AG09319 (cell line): ENCODE measurements around the gene IRS2.

Experiments used
- DNase-seq: peaks from one replicate; pipeline ENCODE4 v3.0.0-alpha.2; 2010; ENCODE audit warnings: low read depth; ENCODE audit errors: extremely low read depth
- TF ChIP-seq, protein P1 (sequence below): IDR thresholded peaks from 2 replicates; pipeline ENCODE4 v1.5.1; 2011; ENCODE audit warnings: low read depth, mild to moderate bottlenecking, inconsistent platforms, low read length, moderate library complexity

The IRS2 gene

DNA sequence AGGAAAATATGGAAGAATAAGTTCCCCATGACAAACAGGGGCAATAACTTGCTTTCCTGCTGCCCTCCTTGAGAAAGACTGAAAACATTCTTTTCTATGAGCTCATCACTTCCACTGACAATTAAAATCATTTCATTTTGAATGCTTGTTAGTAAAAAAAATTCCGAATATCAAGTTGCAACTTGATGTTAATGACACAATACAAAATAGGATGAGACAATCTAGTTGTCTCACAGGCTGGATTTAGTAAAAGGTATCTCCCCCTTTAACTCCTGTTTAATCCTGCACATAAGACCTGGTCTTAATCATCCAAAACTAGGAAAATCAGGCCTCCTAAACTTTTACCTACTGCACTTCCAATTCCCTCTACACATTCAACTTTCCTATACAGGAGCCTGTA is 24.7 kb downstream of the IRS2 start:
- no peak for DNase-seq
- TF ChIP-seq, protein P1, sequence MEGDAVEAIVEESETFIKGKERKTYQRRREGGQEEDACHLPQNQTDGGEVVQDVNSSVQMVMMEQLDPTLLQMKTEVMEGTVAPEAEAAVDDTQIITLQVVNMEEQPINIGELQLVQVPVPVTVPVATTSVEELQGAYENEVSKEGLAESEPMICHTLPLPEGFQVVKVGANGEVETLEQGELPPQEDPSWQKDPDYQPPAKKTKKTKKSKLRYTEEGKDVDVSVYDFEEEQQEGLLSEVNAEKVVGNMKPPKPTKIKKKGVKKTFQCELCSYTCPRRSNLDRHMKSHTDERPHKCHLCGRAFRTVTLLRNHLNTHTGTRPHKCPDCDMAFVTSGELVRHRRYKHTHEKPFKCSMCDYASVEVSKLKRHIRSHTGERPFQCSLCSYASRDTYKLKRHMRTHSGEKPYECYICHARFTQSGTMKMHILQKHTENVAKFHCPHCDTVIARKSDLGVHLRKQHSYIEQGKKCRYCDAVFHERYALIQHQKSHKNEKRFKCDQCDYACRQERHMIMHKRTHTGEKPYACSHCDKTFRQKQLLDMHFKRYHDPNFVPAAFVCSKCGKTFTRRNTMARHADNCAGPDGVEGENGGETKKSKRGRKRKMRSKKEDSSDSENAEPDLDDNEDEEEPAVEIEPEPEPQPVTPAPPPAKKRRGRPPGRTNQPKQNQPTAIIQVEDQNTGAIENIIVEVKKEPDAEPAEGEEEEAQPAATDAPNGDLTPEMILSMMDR, result no peak

GRCh38 chr13:109760951-109761350 is 25.4 kb downstream of the IRS2 start:
- no peak for DNase-seq
- TF ChIP-seq, protein P1, result no peak

DNA sequence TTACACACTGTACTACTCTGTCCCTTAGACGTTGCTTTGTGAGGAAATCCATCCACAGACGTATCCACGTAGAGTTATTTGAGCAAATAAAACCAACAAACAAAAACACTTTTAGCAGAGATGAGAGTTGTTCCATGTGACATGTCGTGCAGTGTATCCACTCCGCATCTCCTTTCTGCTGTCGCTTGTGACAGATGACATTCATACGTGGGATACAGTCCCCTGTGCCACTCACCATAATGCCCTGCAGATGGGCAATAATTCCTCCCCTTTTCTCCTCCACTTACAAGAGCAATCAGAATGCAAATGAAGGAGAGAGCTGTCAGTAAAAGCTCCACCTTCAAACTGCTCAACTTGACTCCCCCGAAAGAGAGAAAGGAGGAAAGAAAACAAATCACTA is 26.0 kb downstream of the IRS2 start:
- no peak for DNase-seq
- TF ChIP-seq, protein P1, result no peak

DNA sequence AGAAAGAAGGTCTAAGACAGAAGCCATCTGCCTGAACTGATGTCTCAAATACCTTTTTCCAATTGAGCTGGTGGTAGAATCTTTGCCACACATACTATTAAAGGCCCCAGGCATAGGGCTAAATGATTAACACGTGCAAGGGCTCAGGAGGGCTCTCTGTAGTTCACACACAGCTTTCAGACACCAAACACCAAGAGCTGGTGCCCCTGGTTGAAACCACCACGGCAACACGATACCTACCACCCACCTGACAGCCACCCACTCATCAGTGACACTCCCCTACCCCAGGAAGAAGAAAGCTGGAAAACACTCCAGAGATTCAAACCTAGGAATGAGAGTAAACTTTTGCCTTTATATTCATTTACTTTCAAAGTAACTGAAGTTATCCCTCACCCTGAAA is 26.8 kb downstream of the IRS2 start:
- no peak for DNase-seq
- TF ChIP-seq, protein P1, result no peak

- DNase-seq, result no peak
- TF ChIP-seq, protein P1, result no peak
Measured at GRCh38 chr13:109758937-109759480, 27.4 kb downstream of the IRS2 start.

DNA sequence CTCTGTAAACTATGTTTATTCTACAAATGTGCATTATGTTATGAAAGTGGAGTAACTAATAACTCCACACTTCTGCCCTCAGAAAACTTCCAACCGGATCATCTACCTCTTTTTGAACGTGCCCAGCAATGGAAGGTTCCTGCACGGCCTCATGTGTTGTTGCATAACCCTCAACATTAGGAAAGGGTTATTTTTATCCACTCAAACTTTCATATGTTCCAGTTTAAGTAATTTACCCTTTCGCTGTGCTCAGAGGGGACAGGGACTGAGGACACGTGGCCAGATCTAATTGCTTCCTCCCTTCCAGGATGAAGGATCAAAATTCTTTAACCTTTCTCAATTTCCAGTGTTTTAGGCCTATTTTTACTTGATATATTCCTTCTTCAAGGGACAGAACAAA is 29.6 kb downstream of the IRS2 start:
- TF ChIP-seq, protein P1, result no peak
- no peak for DNase-seq

- DNase-seq, result no peak
- TF ChIP-seq, protein P1, result no peak
Measured at GRCh38 chr13:109755997-109756396, 30.4 kb downstream of the IRS2 start.
